ENCODE data around the gene ATP2B2.

The ATP2B2 gene

GRCh38 chr3:10470120-10471053 is 35.0 kb downstream of the ATP2B2 start:
- Histone ChIP-seq H3K9me3 (ENCODE audit: insufficient read depth, low read length, severe bottlenecking) (no peaks in the 10 kb centered on the region), H2AFZ (ENCODE audit: low read depth, low read length) (no peak overlapping the region), H3K27me3 (ENCODE audit: insufficient read depth, low read length, poor library complexity) (peaks cover 6% of the 10 kb centered on the region), H3K4me3 (ENCODE audit: low read depth in 1 of 2, low read length in 2 of 2) (no peak overlapping the region), H3K79me2 (ENCODE audit: insufficient read depth, low read length) (no peaks in the 10 kb centered on the region), H3K4me2 (ENCODE audit: insufficient read depth, low read length) (no peak overlapping the region), H3K36me3 (ENCODE audit: insufficient read depth, low read length) (no peaks in the 10 kb centered on the region), H3K4me1 (ENCODE audit: insufficient read depth, low read length) (no peaks in the 10 kb centered on the region), H3K9ac (ENCODE audit: low read depth, low read length) (no peak overlapping the region), H4K20me1 (ENCODE audit: insufficient read depth, low read length) (peaks cover 5% of the 10 kb centered on the region; the same call in 1 of the 2 replicates), H3K27ac (ENCODE audit: low read length) (no peak overlapping the region)
- DNase-seq (no peak), ATAC-seq (ENCODE audit: insufficient read depth, low read depth) (no peak)
- no peak for TF ChIP-seq CTCF (IDR thresholded peaks at IDR 0.05; ENCODE audit: borderline replicate concordance, extremely low read depth, low read length, poor library complexity, severe bottlenecking)

GRCh38 chr3:10469441-10470119 is 35.8 kb downstream of the ATP2B2 start:
- H3K4me3 ChIP-seq (ENCODE audit: low read depth in 1 of 2, low read length in 2 of 2), result no peak overlapping the region
- H3K4me1 ChIP-seq (ENCODE audit: insufficient read depth, low read length), result no peaks in the 10 kb centered on the region
- DNase-seq, result no peak
- H3K27me3 ChIP-seq (ENCODE audit: insufficient read depth, low read length, poor library complexity), result peaks cover 6% of the 10 kb centered on the region
- no peak for TF ChIP-seq EZH2 (IDR thresholded peaks at IDR 0.05; ENCODE audit: borderline replicate concordance, low read depth, low read length, severe bottlenecking)
- H3K4me2 ChIP-seq (ENCODE audit: insufficient read depth, low read length), result no peak overlapping the region
- H2AFZ ChIP-seq (ENCODE audit: low read depth, low read length), result no peak overlapping the region
- no peaks in the 10 kb centered on the region for H3K9me3 ChIP-seq (ENCODE audit: insufficient read depth, low read length, severe bottlenecking)
- H3K27ac ChIP-seq (ENCODE audit: low read length), result no peak overlapping the region
- ATAC-seq (ENCODE audit: insufficient read depth, low read depth), result no peak
- H3K36me3 ChIP-seq (ENCODE audit: insufficient read depth, low read length), result no peaks in the 10 kb centered on the region
- H3K9ac ChIP-seq (ENCODE audit: low read depth, low read length), result no peak overlapping the region
- H3K79me2 ChIP-seq (ENCODE audit: insufficient read depth, low read length), result no peaks in the 10 kb centered on the region
- peaks cover 5% of the 10 kb centered on the region; the same call in 1 of the 2 replicates for H4K20me1 ChIP-seq (ENCODE audit: insufficient read depth, low read length)

GRCh38 chr3:10468613-10469354 is 36.6 kb downstream of the ATP2B2 start:
- no peak overlapping the region for H3K27ac ChIP-seq (ENCODE audit: low read length)
- H3K36me3 ChIP-seq (ENCODE audit: insufficient read depth, low read length), result no peaks in the 10 kb centered on the region
- H3K4me1 ChIP-seq (ENCODE audit: insufficient read depth, low read length), result no peaks in the 10 kb centered on the region
- H3K9ac ChIP-seq (ENCODE audit: low read depth, low read length), result no peak overlapping the region
- H2AFZ ChIP-seq (ENCODE audit: low read depth, low read length), result no peak overlapping the region
- DNase-seq (no peak), ATAC-seq (ENCODE audit: insufficient read depth, low read depth) (no peak)
- H4K20me1 ChIP-seq (ENCODE audit: insufficient read depth, low read length), result 0 out of 2 replicates have a peak, but pooled peaks cover 5% of the 10 kb centered on the region
- H3K79me2 ChIP-seq (ENCODE audit: insufficient read depth, low read length), result no peaks in the 10 kb centered on the region
- no peaks in the 10 kb centered on the region for H3K9me3 ChIP-seq (ENCODE audit: insufficient read depth, low read length, severe bottlenecking)
- H3K27me3 ChIP-seq (ENCODE audit: insufficient read depth, low read length, poor library complexity), result peaks cover 6% of the 10 kb centered on the region
- no peak overlapping the region for H3K4me2 ChIP-seq (ENCODE audit: insufficient read depth, low read length)
- TF ChIP-seq EZH2 (IDR thresholded peaks at IDR 0.05; ENCODE audit: borderline replicate concordance, low read depth, low read length, severe bottlenecking) (no peak), CTCF (IDR thresholded peaks at IDR 0.05; ENCODE audit: borderline replicate concordance, extremely low read depth, low read length, poor library complexity, severe bottlenecking) (no peak)
- no peak overlapping the region for H3K4me3 ChIP-seq (ENCODE audit: low read depth in 1 of 2, low read length in 2 of 2)
